ENCODE results near the gene TNFRSF1A. TPM values are rescaled to one million over a fixed set of nuclear protein-coding genes. Genes with fewer than 3 reads are reported as not detected.

Gene TNFRSF1A
- polyA plus RNA-seq, 2 of the 4 experiments (the other 2 are of a cell fraction), result 416 to 460 TPM

- peak in 1 of 2 experiments; percentile 1; a peak in 1 of 6 replicates for ATAC-seq
- Histone ChIP-seq H3K27ac (peak overlapping the region; percentile 81 to 95), H3K9me3 (no peaks in the 10 kb centered on the region), H3K4me1 (peaks cover 93% of the 10 kb centered on the region), H3K4me2 (peak overlapping the region; percentile 64), H3K4me3 (no peak overlapping the region)
- ChIA-PET POLR2A (interaction anchor here (0.6 to 1.5 kb wide), 3 partner anchors 38 to 168 kb away, joined by 3 to 8 read pairs (median 4); partner anchors contain the start of gene MRPL51), CTCF (interaction anchor here (0.9 to 29.7 kb wide), 16 partner anchors 10 to 213 kb away, joined by 3 to 705 read pairs (median 9); partner anchors contain the start of genes GAPDH, LTBR, SCNN1A and TNFRSF1A)
- no peak for TF ChIP-seq PHF8 (IDR thresholded peaks at IDR 0.05; ENCODE audit: borderline replicate concordance, low read depth)
- peak; percentile 61; the same call in 1 of the 2 replicates for TF ChIP-seq HMGXB4 (CRISPR knock-in tag; IDR thresholded peaks at IDR 0.05; ENCODE audit: borderline replicate concordance)
- peak in 1 of 2 experiments; percentile 6; a peak in 1 of 5 replicates for TF ChIP-seq JUN (IDR thresholded peaks at IDR 0.05)
- TF ChIP-seq POLR2AphosphoS2 (conservative IDR thresholded peaks at IDR 0.05; ENCODE audit: low read length), result 0 out of 2 replicates have a peak, but pooled peaks have one; percentile 59
- no peak for TF ChIP-seq FOSL2 (IDR thresholded peaks at IDR 0.05)
- TF ChIP-seq FOSL2 (CRISPR knock-in tag; IDR thresholded peaks at IDR 0.05), result no peak
- TF ChIP-seq REST (IDR thresholded peaks at IDR 0.05), result 0 out of 2 replicates have a peak, but pooled peaks have one; percentile 21
- no peak for TF ChIP-seq CHD2 (IDR thresholded peaks at IDR 0.05; ENCODE audit: low read length, partially characterized antibody)
- peak; percentile 41 for TF ChIP-seq ZFP36 (IDR thresholded peaks at IDR 0.05; ENCODE audit: borderline replicate concordance, partially characterized antibody)
- TF ChIP-seq KDM1A (IDR thresholded peaks at IDR 0.05; ENCODE audit: low read depth), result peak; percentile 65; the same call in 1 of the 2 replicates
- TF ChIP-seq TP53 (CRISPR knock-in tag; IDR thresholded peaks at IDR 0.05), result 0 out of 2 replicates have a peak, but pooled peaks have one; percentile 38
- TF ChIP-seq TFCP2L1 (CRISPR knock-in tag; IDR thresholded peaks at IDR 0.05), result 0 out of 2 replicates have a peak, but pooled peaks have one; percentile 21
- FAIRE-seq, result no peak
- DNase-seq (ENCODE audit: low read depth in 1 of 2, low spot score in 1 of 2), result peak in 1 of 2 experiments; percentile 42
- 68% methylated on average over 6 of the region's 6 CpGs for WGBS (ENCODE audit: missing lambda C conversion rate)
These were observed 16.7 kb downstream of the TNFRSF1A start for GRCh38 chr12:6324936-6325750.

- Histone ChIP-seq H3K27ac (peak overlapping the region; percentile 81 to 95), H3K4me3 (peak overlapping the region; percentile 11; the same call in 1 of the 3 replicates), H3K9me3 (no peaks in the 10 kb centered on the region), H3K4me1 (peaks cover 93% of the 10 kb centered on the region), H3K4me2 (peak overlapping the region; percentile 64)
- FAIRE-seq (no peak), DNase-seq (ENCODE audit: low read depth in 1 of 2, low spot score in 1 of 2) (peak in 1 of 2 experiments; percentile 6), ATAC-seq (no peak)
- TF ChIP-seq CHD2 (IDR thresholded peaks at IDR 0.05; ENCODE audit: low read length, partially characterized antibody) (no peak), HMGXB4 (CRISPR knock-in tag; IDR thresholded peaks at IDR 0.05; ENCODE audit: borderline replicate concordance) (no peak), GATA3 (IDR thresholded peaks at IDR 0.05; ENCODE audit: borderline replicate concordance) (no peak), NPAS2 (CRISPR knock-in tag; IDR thresholded peaks at IDR 0.05; ENCODE audit: borderline replicate concordance) (no peak), MAX (IDR thresholded peaks at IDR 0.05) (0 out of 2 replicates have a peak, but pooled peaks have one; percentile 19), PBX3 (IDR thresholded peaks at IDR 0.05) (0 out of 2 replicates have a peak, but pooled peaks have one; percentile 7), FOSL2 (IDR thresholded peaks at IDR 0.05) (no peak), FOSL2 (CRISPR knock-in tag; IDR thresholded peaks at IDR 0.05) (no peak), CBX2 (IDR thresholded peaks at IDR 0.05; ENCODE audit: borderline replicate concordance, low read depth) (no peak)
- 59% methylated on average over 12 of the region's 19 CpGs for WGBS (ENCODE audit: missing lambda C conversion rate)
- POLR2A ChIA-PET, result interaction anchor here (1.6 kb wide), 1 partner anchor 12 kb away, joined by 12 read pairs; no protein-coding TSS in a partner anchor
- CTCF ChIA-PET, result interaction anchor here (0.7 to 29.7 kb wide), 26 partner anchors 9 to 214 kb away, joined by 3 to 705 read pairs (median 6); partner anchors contain the start of genes LTBR, SCNN1A and TNFRSF1A
These were observed 17.7 kb downstream of the TNFRSF1A start for GRCh38 chr12:6323995-6324711.
